Measurements from ENCODE around the gene MSTO1. TPM values are rescaled to one million over a fixed set of nuclear protein-coding genes. Genes with fewer than 3 reads are reported as not detected.
"Not testable (repeated sequence)": the region's sequence is repeated elsewhere in the genome, so short reads cannot be mapped to it uniquely, and the experiment has no call there.

MSTO1 gene
- 100 to 1,000 TPM; 101 to 108 TPM for total RNA-seq
- polyA plus RNA-seq, result 10 to 100 TPM; 10.4 to 22.4 (median 13.7) TPM
- 17.8 to 58.2 (median 23.4) reads per million in 6 experiments for total RNA-seq

GRCh38 chr1:155609515-155610256 lies at the start of gene MSTO1:
MSTO1 (plus strand) TSS chr1:155610218; CDS start chr1:155610249, 31 bp downstream.
- POLR2A ChIA-PET, result interaction anchor here (0.6 to 1.4 kb wide), 6 partner anchors 9 to 1394 kb away, joined by 3 to 6 read pairs (median 3); partner anchors contain the start of genes ASH1L and CLK2
- Mint-ChIP-seq H3K36me3 (peaks cover 0 to 17% (median 0%) of the 10 kb centered on the region in 3 donors), H3K4me3 (peak within 1 kb of the TSS; percentile 92 to 100 (median 96)), H3K27me3 (no peaks in the 10 kb centered on the region), H3K9me3 (no peaks in the 10 kb centered on the region), H3K27ac (peak within 1 kb of the TSS; percentile 74 to 98 (median 93)), H3K4me1 (peaks cover 0 to 8% (median 5%) of the 10 kb centered on the region in 4 donors)
- DNase-seq (peak; percentile 81 to 96 (median 90)), ATAC-seq (peak; percentile 94 to 97)

- peak overlapping the region; percentile 85 to 100 (median 98) for H3K27ac Mint-ChIP-seq
- DNase-seq (peak in 9 of 10 donors; percentile 51 to 73 (median 64)), ATAC-seq (peak; percentile 50)
- not testable (repeated sequence) for H3K27me3 Mint-ChIP-seq, H3K9me3 Mint-ChIP-seq
- POLR2A ChIA-PET, result interaction anchor here (0.6 to 1.8 kb wide), 6 partner anchors 8 to 316 kb away, joined by 3 to 6 read pairs (median 4); partner anchors contain the start of gene SCAMP3
- peaks cover 20 to 65% (median 55%) of the 10 kb centered on the region in 4 donors for H3K4me1 Mint-ChIP-seq
- peak overlapping the region; percentile 97 to 100 (median 98) for H3K4me3 Mint-ChIP-seq
- peaks cover 2 to 12% (median 7%) of the 10 kb centered on the region in 3 donors for H3K36me3 Mint-ChIP-seq
Observed at GRCh38 chr1:155561779-155562580, 48.0 kb upstream of the MSTO1 start.

- Mint-ChIP-seq H3K36me3 (peaks cover 2 to 14% (median 7%) of the 10 kb centered on the region in 3 donors), H3K9me3 (no peaks in the 10 kb centered on the region), H3K4me1 (peaks cover 19 to 59% (median 52%) of the 10 kb centered on the region in 4 donors), H3K27ac (peak within 1 kb of the TSS; percentile 95 to 100 (median 98)), H3K4me3 (peak within 1 kb of the TSS; percentile 97 to 100 (median 98)), H3K27me3 (no peaks in the 10 kb centered on the region)
- DNase-seq (peak; percentile 83 to 96 (median 91)), ATAC-seq (peak; percentile 77 to 79)
- POLR2A ChIA-PET, result interaction anchor here (0.5 to 1.8 kb wide), 14 partner anchors 9 to 368 kb away, joined by 3 to 9 read pairs (median 4); partner anchors contain the start of genes MSTO1 and SCAMP3
Observed at GRCh38 chr1:155562581-155563376, 47.2 kb upstream of the MSTO1 start, which contains the start of gene ASH1L. ASH1L (minus strand) TSS chr1:155562803; CDS start chr1:155521519, 41,284 bp downstream.

GRCh38 chr1:155563377-155564022 lies 46.5 kb upstream of the MSTO1 start:
- H3K9me3 Mint-ChIP-seq, DNase-seq, H3K27me3 Mint-ChIP-seq: not testable (repeated sequence)
- POLR2A ChIA-PET, result interaction anchor here (0.5 to 1.8 kb wide), 11 partner anchors 10 to 369 kb away, joined by 3 to 9 read pairs (median 4); partner anchors contain the start of genes MSTO1 and SCAMP3
- peaks cover 2 to 16% (median 7%) of the 10 kb centered on the region in 3 donors for H3K36me3 Mint-ChIP-seq
- ATAC-seq, result peak; percentile 4 to 11
- H3K27ac Mint-ChIP-seq, result peak overlapping the region; percentile 95 to 100 (median 98)
- peak overlapping the region; percentile 97 to 100 (median 98) for H3K4me3 Mint-ChIP-seq
- peaks cover 17 to 53% (median 46%) of the 10 kb centered on the region in 4 donors for H3K4me1 Mint-ChIP-seq

- Mint-ChIP-seq H3K36me3 (peaks cover 0 to 41% (median 2%) of the 10 kb centered on the region in 3 donors), H3K27ac (peak overlapping the region in 2 of 10 donors; percentile 6 to 65), H3K9me3 (no peaks in the 10 kb centered on the region), H3K4me3 (no peak overlapping the region), H3K4me1 (peaks cover 0 to 38% (median 20%) of the 10 kb centered on the region in 4 donors), H3K27me3 (no peaks in the 10 kb centered on the region)
- POLR2A ChIA-PET, result interaction anchor here (0.7 kb wide), 1 partner anchor 933 kb away, joined by 6 read pairs; no protein-coding TSS in a partner anchor
- no peak for DNase-seq
- no peak for ATAC-seq
Observed at GRCh38 chr1:155569988-155570592, 39.9 kb upstream of the MSTO1 start.

- H3K36me3 Mint-ChIP-seq, result peaks cover 0 to 41% (median 2%) of the 10 kb centered on the region in 3 donors
Observed at GRCh38 chr1:155570593-155570990, 39.4 kb upstream of the MSTO1 start.

GRCh38 chr1:155574077-155574476 lies 35.9 kb upstream of the MSTO1 start:
- DNase-seq (no peak), ATAC-seq (no peak)
- peaks cover 0 to 19% (median 9%) of the 10 kb centered on the region in 4 donors for H3K4me1 Mint-ChIP-seq
- peaks cover 0 to 26% (median 0%) of the 10 kb centered on the region in 3 donors for H3K36me3 Mint-ChIP-seq
- H3K27ac Mint-ChIP-seq, result peak overlapping the region in 1 of 10 donors; percentile 17
- POLR2A ChIA-PET, result interaction anchor here (0.9 kb wide), 1 partner anchor 11 kb away, joined by 3 read pairs; the partner anchor contains the start of gene ASH1L
- no peaks in the 10 kb centered on the region for H3K27me3 Mint-ChIP-seq
- no peak overlapping the region for H3K4me3 Mint-ChIP-seq
- no peaks in the 10 kb centered on the region for H3K9me3 Mint-ChIP-seq

More at GRCh38 chr1:155570593-155570990, 39.4 kb upstream of the MSTO1 start:
- POLR2A ChIA-PET, result no interaction called here
- Mint-ChIP-seq H3K9me3 (no peaks in the 10 kb centered on the region), H3K4me1 (peaks cover 0 to 34% (median 16%) of the 10 kb centered on the region in 4 donors), H3K27me3 (no peaks in the 10 kb centered on the region), H3K27ac (peak overlapping the region in 2 of 10 donors; percentile 6 to 20), H3K4me3 (no peak overlapping the region)
- DNase-seq (no peak), ATAC-seq (no peak)

- DNase-seq, H3K9me3 Mint-ChIP-seq, ATAC-seq, POLR2A ChIA-PET, H3K27ac Mint-ChIP-seq, H3K27me3 Mint-ChIP-seq, H3K4me3 Mint-ChIP-seq: not testable (repeated sequence)
- Mint-ChIP-seq H3K4me1 (peaks cover 0 to 11% (median 4%) of the 10 kb centered on the region in 4 donors), H3K36me3 (peaks cover 0 to 15% (median 0%) of the 10 kb centered on the region in 3 donors)
Observed at GRCh38 chr1:155575608-155576007, 34.4 kb upstream of the MSTO1 start.

GRCh38 chr1:155583846-155584245 lies 26.2 kb upstream of the MSTO1 start:
- H3K27me3 Mint-ChIP-seq, H3K9me3 Mint-ChIP-seq, ATAC-seq, DNase-seq, H3K27ac Mint-ChIP-seq, H3K4me3 Mint-ChIP-seq, POLR2A ChIA-PET, H3K4me1 Mint-ChIP-seq, H3K36me3 Mint-ChIP-seq: not testable (repeated sequence)

GRCh38 chr1:155589282-155589681 lies 20.7 kb upstream of the MSTO1 start:
- POLR2A ChIA-PET, result not testable (repeated sequence)

More at GRCh38 chr1:155589282-155589681, 20.7 kb upstream of the MSTO1 start:
- H3K4me1 Mint-ChIP-seq, H3K27me3 Mint-ChIP-seq, DNase-seq, ATAC-seq, H3K9me3 Mint-ChIP-seq, H3K4me3 Mint-ChIP-seq, H3K36me3 Mint-ChIP-seq: not testable (repeated sequence)
- peak overlapping the region in 1 of 10 donors; percentile 22 for H3K27ac Mint-ChIP-seq
